Activated CD4-positive, alpha-beta T cell treated with anti-CD3 and anti-CD28 coated beads for 24 hours (primary cell): ENCODE measurements around the gene TRIL.

Experiments used
- DNase-seq, 2 donors: peaks; one replicate each; pipeline ENCODE4 v3.0.0-alpha.2; 2020; ENCODE audit warnings: low read depth in 2 of 2

Gene TRIL

DNA sequence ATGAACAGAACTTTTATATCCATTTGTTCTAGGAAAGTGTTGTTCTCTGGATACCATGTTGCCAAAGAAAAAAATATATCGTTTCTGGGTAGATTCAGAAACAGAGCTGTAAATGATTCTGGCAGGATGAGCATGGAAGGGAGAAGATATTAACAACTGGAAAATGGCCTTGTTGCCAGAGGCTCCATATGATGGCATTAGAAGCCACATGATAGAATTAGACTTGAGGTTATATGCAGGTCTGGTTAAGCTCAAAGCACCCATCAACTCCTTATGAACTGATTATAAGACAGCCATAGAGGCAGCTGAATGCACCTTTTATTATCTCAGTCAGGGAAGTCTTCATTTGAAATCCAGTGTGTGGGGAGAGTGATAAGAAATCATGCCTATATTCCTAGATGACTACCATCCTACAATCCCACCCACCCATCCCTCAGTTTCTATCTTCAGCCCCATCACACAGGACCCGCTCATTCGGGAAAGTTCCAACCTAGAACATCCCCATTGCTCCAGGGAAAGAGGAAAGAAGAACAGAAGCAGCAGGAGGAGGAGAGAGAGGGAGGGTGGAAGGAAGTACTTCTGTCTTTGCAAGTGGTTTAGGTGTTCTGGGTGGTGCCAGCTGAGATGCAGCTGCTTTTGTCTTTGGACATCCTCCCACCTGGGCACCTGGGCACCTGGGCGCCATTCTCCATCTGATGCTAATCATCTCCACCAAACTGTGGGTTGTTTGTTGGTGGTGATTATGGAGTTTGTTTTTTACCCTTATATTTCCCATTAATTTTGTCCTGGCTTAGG is 25.5 kb upstream of the TRIL start:
- no peak for DNase-seq

- no peak for DNase-seq
Observed at GRCh38 chr7:28981161-28981465, 23.0 kb upstream of the TRIL start.

- no peak for DNase-seq
Observed at GRCh38 chr7:28980451-28981160, 22.5 kb upstream of the TRIL start.

- DNase-seq: no peak
Observed at GRCh38 chr7:28979776-28980175, 21.6 kb upstream of the TRIL start.

- DNase-seq: no peak
Observed at GRCh38 chr7:28977881-28978280, 19.8 kb upstream of the TRIL start.

- no peak for DNase-seq
Observed at GRCh38 chr7:28976022-28976421, 17.9 kb upstream of the TRIL start.

DNA sequence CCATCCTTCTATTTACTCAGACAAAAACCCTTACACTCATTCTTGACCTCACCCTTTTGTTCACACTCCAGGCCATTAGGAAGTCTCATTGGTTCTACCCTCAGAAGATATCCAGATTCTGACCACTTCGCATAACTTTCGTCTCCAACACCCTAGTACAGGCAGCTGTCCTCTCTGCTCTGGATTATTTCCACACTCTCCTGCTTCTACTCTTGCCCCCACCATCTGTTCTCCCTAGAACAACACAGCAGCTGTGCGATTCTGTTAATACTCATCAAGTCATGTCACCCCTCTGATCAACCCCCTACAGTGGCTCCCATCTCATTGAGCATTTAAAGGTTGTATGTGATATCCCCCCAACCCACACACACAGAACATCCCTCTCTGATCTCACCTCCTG is 15.5 kb upstream of the TRIL start:
- no peak for DNase-seq

- no peak for DNase-seq
Observed at GRCh38 chr7:28964056-28964455, 5.9 kb upstream of the TRIL start.

DNA sequence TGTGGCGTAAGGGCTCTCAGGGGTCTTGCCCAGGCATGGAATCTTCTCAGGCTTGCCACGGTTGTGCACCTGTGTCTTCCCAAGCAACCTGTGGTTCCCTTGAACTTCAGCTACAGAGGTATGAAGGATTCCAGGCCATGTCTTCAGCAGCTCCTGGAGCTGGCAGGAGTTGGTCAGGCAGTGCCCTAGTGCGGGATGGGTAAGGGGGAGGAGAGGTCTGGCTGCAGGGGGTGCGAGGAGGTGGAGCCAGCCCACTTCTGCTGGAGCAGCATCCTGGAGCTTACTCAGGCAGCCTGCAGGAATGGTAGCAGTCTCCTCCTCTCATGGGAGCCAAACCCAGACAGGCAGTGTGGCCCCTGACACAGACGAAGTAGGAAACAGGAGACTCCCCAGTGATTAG is 3.8 kb upstream of the TRIL start:
- DNase-seq: no peak

GRCh38 chr7:28960071-28960840 is 2.1 kb upstream of the TRIL start:
- no peak for DNase-seq

GRCh38 chr7:28958980-28959347 is 834 bp upstream of the TRIL start:
- DNase-seq: no peak

- no peak for DNase-seq
Observed at GRCh38 chr7:28957751-28958234, 337 bp downstream of the TRIL start.

DNA sequence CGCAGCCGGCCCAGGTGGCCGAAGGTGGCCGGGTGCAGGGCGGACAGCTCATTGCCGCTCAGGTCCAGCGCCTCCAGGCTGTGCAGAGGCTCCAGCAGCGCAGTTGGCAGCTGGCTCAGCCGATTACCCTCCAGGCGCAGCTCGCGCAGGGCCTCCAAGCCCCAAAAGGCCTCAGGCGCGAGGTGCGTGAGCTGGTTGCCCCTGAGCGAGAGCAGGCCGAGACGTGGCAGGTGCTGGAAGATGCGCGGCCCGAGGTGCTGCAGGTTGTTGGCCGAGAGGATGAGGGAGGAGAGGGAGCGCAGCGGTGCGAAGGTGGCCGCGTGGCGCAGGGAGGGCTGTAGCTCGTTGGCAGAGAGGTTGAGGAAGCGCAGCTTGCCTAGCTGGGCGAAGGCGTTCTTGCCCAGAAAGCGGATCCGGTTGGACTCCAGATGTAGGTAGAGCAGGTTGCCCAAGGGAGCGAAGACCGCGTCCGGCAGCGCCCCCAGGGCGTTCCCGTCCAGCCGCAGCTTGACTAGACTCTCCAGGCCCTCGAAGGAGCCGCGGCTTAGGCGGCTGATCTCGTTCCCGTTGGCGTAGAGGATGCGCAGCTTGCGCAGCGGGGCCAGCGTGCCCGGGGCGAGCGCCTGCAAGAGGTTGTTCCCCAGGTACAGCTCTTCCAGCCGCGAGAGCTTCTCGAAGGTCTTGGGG is 923 bp downstream of the TRIL start:
- no peak for DNase-seq

GRCh38 chr7:28956608-28957063 is 1.5 kb downstream of the TRIL start:
- no peak for DNase-seq

DNA sequence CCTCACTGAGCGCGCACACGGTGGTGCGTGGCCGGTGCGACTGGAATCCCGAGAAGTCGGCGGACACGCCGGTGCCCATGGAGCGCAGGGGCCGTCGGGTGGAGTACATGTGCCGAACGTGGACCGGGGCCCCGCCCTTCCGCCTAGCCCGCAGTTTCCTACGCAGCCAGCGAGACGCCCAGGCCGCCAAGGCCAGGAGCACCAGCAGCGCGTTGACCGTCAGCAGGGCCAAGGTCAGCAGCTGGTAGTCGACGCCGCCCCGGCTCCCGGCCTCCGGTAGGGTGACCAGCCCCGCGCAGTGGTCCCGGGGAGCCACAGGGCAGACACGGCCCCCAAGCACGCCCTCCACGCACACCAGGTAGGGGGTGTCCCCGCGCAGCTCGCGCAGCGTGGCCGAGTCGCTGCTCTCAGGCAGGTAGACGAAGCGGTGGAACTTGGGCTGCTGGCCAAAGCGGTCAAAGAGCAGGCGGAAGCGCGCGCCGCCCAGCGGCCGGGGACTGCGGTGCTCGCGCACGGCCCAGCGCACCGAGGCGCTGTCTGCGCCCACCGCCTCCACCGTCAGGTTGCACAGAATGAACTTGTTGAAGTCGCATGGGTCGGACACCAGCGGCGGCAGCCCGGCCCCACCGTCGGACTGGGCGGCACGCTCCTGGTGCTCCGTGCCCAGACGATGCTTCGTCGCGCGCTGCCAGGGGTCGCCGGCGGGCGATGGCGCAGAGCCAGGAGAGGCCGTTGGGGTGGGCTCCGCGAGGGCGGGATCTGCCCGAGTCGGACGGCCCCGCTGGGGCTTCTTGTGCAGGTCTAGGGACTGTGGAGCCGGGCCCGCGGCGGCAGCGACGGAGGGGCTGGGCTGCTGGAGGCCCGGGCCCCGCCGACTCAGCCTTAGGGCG is 2.2 kb downstream of the TRIL start:
- DNase-seq: no peak

DNA sequence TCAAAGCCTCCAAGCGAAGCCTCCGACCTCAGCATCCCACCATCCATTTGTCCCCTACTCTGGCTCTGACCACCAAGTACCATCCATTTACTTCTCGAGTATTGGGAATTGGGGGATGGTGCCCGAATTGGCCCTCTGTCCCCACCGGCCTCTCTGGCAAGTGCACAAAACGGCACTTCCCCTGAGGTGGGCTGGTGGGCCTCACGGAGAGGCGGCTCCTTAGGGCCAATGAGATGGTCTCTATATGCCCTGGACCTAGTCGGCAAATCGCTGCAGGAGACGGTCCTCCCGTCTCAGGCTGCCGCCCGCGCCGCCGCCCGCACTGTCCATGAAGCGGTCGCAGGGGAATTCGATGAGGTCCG is 2.8 kb downstream of the TRIL start:
- no peak for DNase-seq

DNA sequence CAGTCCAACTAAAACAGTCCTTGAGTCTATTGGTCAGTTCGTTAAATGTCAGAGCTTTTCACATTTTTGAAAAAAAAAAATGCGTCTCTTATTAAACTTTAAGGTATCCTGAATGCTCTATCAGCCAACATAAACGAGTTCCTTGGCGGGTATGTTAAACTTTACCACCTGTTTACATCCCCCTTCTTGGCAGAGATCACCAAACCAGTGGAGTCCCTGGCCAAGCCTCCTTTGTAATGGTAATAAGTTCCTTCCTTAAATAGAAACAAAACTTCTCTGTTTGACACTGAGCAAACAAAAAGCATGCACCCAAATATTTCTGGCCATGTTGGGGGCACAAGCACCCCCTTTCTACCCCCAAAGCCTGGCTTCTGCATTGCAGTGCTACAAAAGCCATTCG is 3.2 kb downstream of the TRIL start:
- DNase-seq: no peak

GRCh38 chr7:28954471-28954870 is 3.7 kb downstream of the TRIL start:
- DNase-seq: no peak

- DNase-seq: no peak
Observed at GRCh38 chr7:28953633-28954032, 4.5 kb downstream of the TRIL start.

DNA sequence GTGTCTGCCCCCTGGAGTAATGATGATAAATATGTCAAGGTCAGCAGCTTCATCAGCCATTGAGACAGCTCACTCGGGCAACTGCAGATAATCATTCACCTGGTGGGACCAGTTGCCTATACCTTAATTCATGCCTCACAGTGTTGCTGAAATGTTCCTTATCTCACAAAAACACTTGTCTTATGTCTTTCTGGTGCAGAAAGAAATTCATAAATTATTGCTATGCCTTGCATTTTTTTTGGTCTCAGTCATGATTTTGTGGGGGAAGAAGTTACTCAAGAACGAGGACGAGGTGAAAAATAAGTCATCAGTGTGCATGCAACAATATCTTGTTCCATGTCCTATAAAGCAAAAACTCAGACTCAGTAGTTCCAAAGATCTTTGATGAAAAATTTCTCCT is 16.0 kb downstream of the TRIL start:
- DNase-seq: no peak

GRCh38 chr7:28941633-28942032 is 16.5 kb downstream of the TRIL start:
- no peak for DNase-seq
